ENCODE measurements around the gene ARHGEF12.
A peak's percentile ranks its signal among the peaks of the same experiment; 100 is the strongest.

ARHGEF12 gene

GRCh38 chr11:120306519-120307242 is 29.5 kb upstream of the ARHGEF12 start:
- Mint-ChIP-seq H3K4me3 (no peak overlapping the region), H3K27ac (no peak overlapping the region), H3K4me1 (no peaks in the 10 kb centered on the region), H3K36me3 (no peaks in the 10 kb centered on the region), H3K9me3 (no peaks in the 10 kb centered on the region), H3K27me3 (peaks cover 21% of the 10 kb centered on the region)
- no peak for ATAC-seq

DNA sequence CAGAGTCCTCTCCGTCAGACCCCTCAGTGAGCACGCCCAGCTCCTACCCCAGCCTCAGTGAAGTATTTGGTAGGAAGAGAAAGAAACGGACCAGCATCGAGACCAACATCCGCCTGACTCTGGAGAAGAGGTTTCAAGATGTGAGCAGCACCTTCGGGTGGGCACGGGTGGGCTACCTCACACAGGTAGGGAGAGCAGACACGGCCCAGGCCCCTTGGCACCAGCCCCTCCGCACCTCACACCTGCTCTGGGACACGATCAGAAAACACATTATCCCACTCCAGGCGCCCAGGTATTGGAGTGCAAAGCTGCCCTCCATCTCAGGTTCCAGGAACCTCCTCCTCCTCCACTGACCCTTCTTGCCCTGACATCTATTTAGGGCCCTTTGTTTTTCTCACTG is 28.7 kb upstream of the ARHGEF12 start:
- Mint-ChIP-seq H3K4me1 (no peaks in the 10 kb centered on the region), H3K9me3 (no peaks in the 10 kb centered on the region)
- no peak for ATAC-seq

DNA sequence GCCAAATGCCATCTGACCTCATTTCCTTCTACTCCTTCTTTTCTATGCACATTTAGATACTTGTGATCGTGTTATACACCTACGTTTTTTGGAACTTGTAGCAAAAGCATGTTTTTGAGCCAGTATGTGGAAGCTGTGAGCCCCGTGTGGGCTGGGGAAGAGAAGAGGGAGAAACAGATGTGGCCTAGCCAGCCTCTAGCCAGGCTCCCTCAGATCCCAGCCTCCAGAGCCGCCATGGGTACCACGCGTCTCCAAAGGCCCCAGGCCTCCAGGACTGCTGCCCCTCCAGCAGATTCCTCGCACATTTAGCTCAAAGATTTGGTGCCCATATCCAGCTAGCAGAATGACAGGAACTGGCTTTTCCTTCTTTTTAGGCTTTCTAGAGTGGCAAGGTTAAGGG is 28.1 kb upstream of the ARHGEF12 start:
- peaks cover 15% of the 10 kb centered on the region for H3K27me3 Mint-ChIP-seq
- no peak for ATAC-seq
- H3K36me3 Mint-ChIP-seq = no peaks in the 10 kb centered on the region
- H3K9me3 Mint-ChIP-seq = no peaks in the 10 kb centered on the region
- H3K4me3 Mint-ChIP-seq = no peak overlapping the region
- H3K4me1 Mint-ChIP-seq = no peaks in the 10 kb centered on the region
- no peak overlapping the region for H3K27ac Mint-ChIP-seq

More for the DNA sequence above, 28.7 kb upstream of the ARHGEF12 start:
- Mint-ChIP-seq H3K27me3 (peaks cover 15% of the 10 kb centered on the region), H3K4me3 (no peak overlapping the region), H3K36me3 (no peaks in the 10 kb centered on the region), H3K27ac (no peak overlapping the region)

- H3K27me3 Mint-ChIP-seq = peaks cover 9% of the 10 kb centered on the region
- H3K4me1 Mint-ChIP-seq = no peaks in the 10 kb centered on the region
- H3K4me3 Mint-ChIP-seq = no peak overlapping the region
- no peak for ATAC-seq
- no peaks in the 10 kb centered on the region for H3K36me3 Mint-ChIP-seq
- no peak overlapping the region for H3K27ac Mint-ChIP-seq
- no peaks in the 10 kb centered on the region for H3K9me3 Mint-ChIP-seq
Measured at GRCh38 chr11:120310870-120311269, 25.3 kb upstream of the ARHGEF12 start.

DNA sequence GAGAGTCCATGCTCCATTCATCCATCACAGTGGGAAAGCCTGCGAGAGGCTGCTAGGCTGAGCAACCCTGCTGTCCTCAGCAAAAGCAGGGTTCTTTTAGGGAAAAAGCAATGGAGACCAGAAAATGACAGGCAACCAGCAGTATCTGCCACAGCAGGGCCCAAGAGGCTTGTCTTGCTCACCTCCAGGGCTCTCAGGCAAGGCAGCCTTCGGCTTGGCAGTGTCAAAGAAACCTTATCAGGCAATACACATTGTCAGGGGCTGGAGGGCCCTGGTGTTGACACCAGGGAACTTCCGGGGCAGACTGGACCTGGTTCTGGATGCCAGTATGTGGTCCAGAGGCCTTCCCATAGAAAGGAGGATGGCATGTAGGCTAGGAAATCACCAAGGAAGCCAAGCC is 21.4 kb upstream of the ARHGEF12 start:
- H3K27ac Mint-ChIP-seq = no peak overlapping the region
- H3K9me3 Mint-ChIP-seq = no peaks in the 10 kb centered on the region
- no peaks in the 10 kb centered on the region for H3K36me3 Mint-ChIP-seq
- peaks cover 24% of the 10 kb centered on the region for H3K27me3 Mint-ChIP-seq
- no peaks in the 10 kb centered on the region for H3K4me1 Mint-ChIP-seq
- H3K4me3 Mint-ChIP-seq = no peak overlapping the region
- ATAC-seq = no peak

- H3K4me1 Mint-ChIP-seq = no peaks in the 10 kb centered on the region
Measured at GRCh38 chr11:120316880-120317688, 19.1 kb upstream of the ARHGEF12 start.

GRCh38 chr11:120317689-120318480 is 18.3 kb upstream of the ARHGEF12 start:
- Mint-ChIP-seq H3K27me3 (peaks cover 39% of the 10 kb centered on the region), H3K4me3 (no peak overlapping the region), H3K4me1 (no peaks in the 10 kb centered on the region), H3K27ac (no peak overlapping the region), H3K36me3 (no peaks in the 10 kb centered on the region), H3K9me3 (no peaks in the 10 kb centered on the region)
- ATAC-seq = no peak

More at GRCh38 chr11:120316880-120317688, 19.1 kb upstream of the ARHGEF12 start:
- H3K4me3 Mint-ChIP-seq = no peak overlapping the region
- H3K9me3 Mint-ChIP-seq = no peaks in the 10 kb centered on the region
- H3K27me3 Mint-ChIP-seq = peaks cover 37% of the 10 kb centered on the region
- no peaks in the 10 kb centered on the region for H3K36me3 Mint-ChIP-seq
- H3K27ac Mint-ChIP-seq = no peak overlapping the region
- no peak for ATAC-seq

DNA sequence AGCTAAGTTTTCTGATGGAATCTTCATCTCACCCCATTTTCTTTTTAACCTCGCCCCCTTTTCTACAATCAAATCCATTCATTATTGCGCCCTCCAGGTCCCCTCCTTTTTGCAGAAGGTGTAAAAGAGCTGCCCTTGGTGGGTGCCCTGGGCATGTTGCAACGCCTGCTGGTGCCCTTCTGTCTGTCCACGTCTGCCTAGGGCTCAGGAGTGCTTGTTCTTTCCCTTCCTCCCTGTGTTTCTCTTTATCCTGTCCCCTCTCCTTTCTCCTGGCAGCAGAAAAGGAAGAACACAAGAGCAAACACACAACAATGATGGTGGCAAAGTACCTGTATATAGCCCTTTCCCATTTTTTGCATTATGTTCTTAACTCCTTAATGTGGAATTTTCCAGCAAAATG is 17.3 kb upstream of the ARHGEF12 start:
- no peak for ATAC-seq
- Mint-ChIP-seq H3K27me3 (peaks cover 47% of the 10 kb centered on the region), H3K9me3 (no peaks in the 10 kb centered on the region), H3K36me3 (no peaks in the 10 kb centered on the region), H3K4me1 (no peaks in the 10 kb centered on the region), H3K4me3 (no peak overlapping the region), H3K27ac (no peak overlapping the region)

- peak within 1 kb of the TSS; percentile 68 for H3K4me3 Mint-ChIP-seq
- H3K27ac Mint-ChIP-seq = peak within 1 kb of the TSS; percentile 27
- H3K27me3 Mint-ChIP-seq = peaks cover 86% of the 10 kb centered on the region
- ATAC-seq = peak; percentile 51
- H3K4me1 Mint-ChIP-seq = peaks cover 13% of the 10 kb centered on the region
- no peaks in the 10 kb centered on the region for H3K9me3 Mint-ChIP-seq
- H3K36me3 Mint-ChIP-seq = no peaks in the 10 kb centered on the region
Measured at GRCh38 chr11:120324932-120325810, 11.0 kb upstream of the ARHGEF12 start, which contains the start of gene TLCD5. TSS of gene TLCD5 (plus strand) at chr11:120325299. CDS start at chr11:120327442, 2,143 bp downstream.

DNA sequence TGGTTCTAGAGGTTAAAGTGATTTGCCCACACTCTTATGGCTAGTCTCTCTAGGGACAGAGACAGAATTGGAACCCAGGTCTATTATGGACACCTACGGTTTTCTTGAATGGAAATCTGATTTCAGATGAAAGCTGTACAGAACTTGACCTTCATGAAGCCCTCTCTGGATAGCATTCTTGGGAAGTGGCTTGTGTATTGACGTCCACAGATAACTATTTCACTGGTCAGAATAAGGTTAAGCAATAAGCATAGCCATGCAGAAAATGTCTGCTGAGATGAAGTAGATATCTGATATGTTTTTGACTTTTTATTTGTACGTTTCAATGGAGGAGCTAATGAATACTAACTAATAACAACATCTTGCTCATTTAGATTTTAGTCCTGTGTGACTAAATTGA is 10.0 kb upstream of the ARHGEF12 start:
- H3K36me3 Mint-ChIP-seq = no peaks in the 10 kb centered on the region
- peaks cover 93% of the 10 kb centered on the region for H3K27me3 Mint-ChIP-seq
- no peak for ATAC-seq
- H3K4me3 Mint-ChIP-seq = peak overlapping the region; percentile 65
- H3K9me3 Mint-ChIP-seq = no peaks in the 10 kb centered on the region
- H3K4me1 Mint-ChIP-seq = peaks cover 13% of the 10 kb centered on the region
- peak overlapping the region; percentile 27 for H3K27ac Mint-ChIP-seq

DNA sequence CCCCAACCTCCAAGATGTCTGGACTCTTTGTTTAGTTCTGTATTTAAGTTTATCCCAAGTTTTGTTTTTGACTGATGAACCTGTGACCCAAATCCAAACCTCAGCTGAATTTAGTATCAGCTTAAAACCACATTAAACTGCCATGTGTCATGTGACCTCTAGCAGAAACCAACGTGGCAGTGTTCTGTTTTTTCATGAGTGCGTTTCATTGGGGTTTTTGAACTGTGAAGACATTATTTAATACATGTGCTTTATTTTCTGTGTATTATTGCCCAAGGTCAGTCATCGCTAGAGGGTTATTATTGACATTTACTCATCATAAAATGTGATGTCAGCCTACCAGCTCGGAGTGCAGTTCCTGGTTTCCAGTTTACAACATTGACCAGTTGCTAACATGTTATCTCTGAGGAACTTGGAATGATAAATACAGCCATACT is 9.3 kb upstream of the ARHGEF12 start:
- no peaks in the 10 kb centered on the region for H3K36me3 Mint-ChIP-seq
- peaks cover 93% of the 10 kb centered on the region for H3K27me3 Mint-ChIP-seq
- no peak overlapping the region for H3K4me3 Mint-ChIP-seq
- H3K9me3 Mint-ChIP-seq = no peaks in the 10 kb centered on the region
- no peak for ATAC-seq
- H3K27ac Mint-ChIP-seq = no peak overlapping the region
- peaks cover 13% of the 10 kb centered on the region for H3K4me1 Mint-ChIP-seq

GRCh38 chr11:120327311-120327710 is 8.9 kb upstream of the ARHGEF12 start:
- no peak for ATAC-seq

DNA sequence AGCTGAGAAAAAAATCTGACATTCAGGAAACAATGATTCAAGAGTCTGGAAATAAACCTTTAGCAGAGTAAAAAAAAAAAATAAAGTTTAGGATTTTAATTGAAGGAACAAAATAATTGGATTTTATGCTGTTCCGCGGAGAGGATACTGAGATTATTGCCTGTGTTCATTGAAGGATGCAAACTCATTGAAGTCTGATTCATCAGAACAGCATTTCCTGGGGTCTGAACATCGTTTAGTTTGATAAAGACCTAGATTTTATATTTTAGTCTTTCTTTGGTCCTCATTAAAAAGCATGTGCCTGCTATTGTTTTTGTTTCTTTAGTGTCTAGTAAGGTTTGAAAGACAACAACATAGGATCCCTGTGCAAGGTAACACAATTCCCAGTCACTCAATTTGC is 6.7 kb upstream of the ARHGEF12 start:
- no peaks in the 10 kb centered on the region for H3K36me3 Mint-ChIP-seq
- no peak for ATAC-seq
- no peaks in the 10 kb centered on the region for H3K9me3 Mint-ChIP-seq
- H3K27ac Mint-ChIP-seq = no peak overlapping the region
- no peak overlapping the region for H3K4me3 Mint-ChIP-seq
- H3K27me3 Mint-ChIP-seq = peaks cover 83% of the 10 kb centered on the region
- H3K4me1 Mint-ChIP-seq = peaks cover 12% of the 10 kb centered on the region

More at GRCh38 chr11:120327311-120327710, 8.9 kb upstream of the ARHGEF12 start:
- peaks cover 13% of the 10 kb centered on the region for H3K4me1 Mint-ChIP-seq
- H3K36me3 Mint-ChIP-seq = no peaks in the 10 kb centered on the region
- H3K27me3 Mint-ChIP-seq = peaks cover 93% of the 10 kb centered on the region
- H3K9me3 Mint-ChIP-seq = no peaks in the 10 kb centered on the region
- H3K4me3 Mint-ChIP-seq = no peak overlapping the region
- no peak overlapping the region for H3K27ac Mint-ChIP-seq

DNA sequence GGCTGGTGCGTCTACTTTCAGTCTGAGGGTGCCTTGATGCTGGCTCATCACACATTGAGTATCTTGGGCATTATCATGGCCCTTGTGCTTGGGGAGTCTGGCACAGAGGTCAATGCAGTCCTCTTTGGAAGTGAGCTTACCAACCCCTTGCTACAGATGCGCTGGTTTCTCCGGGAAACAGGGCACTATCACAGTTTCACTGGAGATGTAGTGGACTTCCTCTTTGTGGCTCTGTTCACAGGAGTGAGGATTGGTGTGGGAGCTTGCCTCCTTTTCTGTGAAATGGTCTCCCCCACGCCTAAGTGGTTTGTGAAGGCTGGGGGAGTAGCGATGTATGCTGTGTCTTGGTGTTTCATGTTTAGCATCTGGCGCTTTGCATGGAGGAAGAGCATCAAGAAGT is 6.2 kb upstream of the ARHGEF12 start:
- Mint-ChIP-seq H3K9me3 (no peaks in the 10 kb centered on the region), H3K4me3 (no peak overlapping the region), H3K36me3 (no peaks in the 10 kb centered on the region), H3K27ac (no peak overlapping the region), H3K4me1 (peaks cover 10% of the 10 kb centered on the region), H3K27me3 (peaks cover 80% of the 10 kb centered on the region)
- ATAC-seq = no peak
